ENCODE measurements around the gene MED12L.

GRCh38 chr3:151067158-151067557, 18.3 kb upstream of the MED12L start:
- TF ChIP-seq POLR2A (IDR thresholded peaks at IDR 0.05): no peak
- TF ChIP-seq, protein P1, sequence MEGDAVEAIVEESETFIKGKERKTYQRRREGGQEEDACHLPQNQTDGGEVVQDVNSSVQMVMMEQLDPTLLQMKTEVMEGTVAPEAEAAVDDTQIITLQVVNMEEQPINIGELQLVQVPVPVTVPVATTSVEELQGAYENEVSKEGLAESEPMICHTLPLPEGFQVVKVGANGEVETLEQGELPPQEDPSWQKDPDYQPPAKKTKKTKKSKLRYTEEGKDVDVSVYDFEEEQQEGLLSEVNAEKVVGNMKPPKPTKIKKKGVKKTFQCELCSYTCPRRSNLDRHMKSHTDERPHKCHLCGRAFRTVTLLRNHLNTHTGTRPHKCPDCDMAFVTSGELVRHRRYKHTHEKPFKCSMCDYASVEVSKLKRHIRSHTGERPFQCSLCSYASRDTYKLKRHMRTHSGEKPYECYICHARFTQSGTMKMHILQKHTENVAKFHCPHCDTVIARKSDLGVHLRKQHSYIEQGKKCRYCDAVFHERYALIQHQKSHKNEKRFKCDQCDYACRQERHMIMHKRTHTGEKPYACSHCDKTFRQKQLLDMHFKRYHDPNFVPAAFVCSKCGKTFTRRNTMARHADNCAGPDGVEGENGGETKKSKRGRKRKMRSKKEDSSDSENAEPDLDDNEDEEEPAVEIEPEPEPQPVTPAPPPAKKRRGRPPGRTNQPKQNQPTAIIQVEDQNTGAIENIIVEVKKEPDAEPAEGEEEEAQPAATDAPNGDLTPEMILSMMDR (IDR thresholded peaks at IDR 0.05): no peak

Measured in breast epithelium (tissue), 3 donors.